HG02642 (cell line): ENCODE data around the gene FBXL14.

Experiments used
- ATAC-seq: cut with Tn5 transposase; IDR thresholded peaks from one replicate; pipeline ENCODE4 v1.9.1; 2021; ENCODE audit warnings: mild to moderate bottlenecking; ENCODE audit not compliant: unreplicated experiment, poor library complexity

The FBXL14 gene

DNA sequence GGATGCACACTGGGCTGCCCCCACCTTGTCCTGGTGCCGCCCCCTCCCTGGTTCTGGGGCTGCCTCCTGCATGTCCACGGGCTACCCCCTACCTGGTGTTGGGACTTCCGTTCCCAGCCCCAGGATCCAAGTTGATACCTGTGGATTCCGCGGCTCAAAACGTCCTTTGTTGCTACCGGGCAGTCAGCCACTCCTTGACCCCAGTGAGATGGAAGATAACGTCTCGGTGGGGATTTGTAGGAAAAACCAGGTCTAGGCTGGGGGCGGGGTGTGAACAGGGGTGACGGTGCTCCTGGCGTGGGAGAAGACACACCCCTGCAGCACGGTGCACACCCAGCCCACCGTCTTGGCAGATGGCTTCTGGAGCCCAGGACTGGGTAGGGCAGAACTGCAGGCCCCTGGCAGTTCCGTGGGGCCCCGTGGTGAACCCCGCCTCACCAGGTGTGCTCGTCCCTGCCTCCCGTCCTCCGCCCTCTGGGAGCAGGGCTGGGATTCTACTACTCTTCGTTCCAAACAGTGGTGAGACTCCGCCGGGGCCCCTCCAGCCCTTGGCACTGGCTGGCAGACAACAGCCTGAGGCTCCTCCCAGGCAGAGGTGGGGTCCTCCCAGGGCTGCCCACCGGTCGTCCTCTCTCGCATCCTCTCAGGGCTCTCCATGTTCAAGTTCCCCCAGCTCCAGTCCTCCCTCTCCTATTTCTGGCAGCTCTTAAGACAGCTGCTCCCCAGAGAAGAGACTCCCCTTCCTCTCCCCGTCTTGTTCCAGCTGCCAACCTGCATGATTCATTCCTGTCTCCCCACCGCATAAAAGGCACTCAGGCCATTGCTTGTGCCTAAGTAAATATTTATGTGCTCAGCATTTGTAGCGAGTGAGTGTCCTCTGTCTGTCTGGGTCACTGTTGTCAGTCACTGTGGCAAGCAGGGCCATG is 75.5 kb downstream of the FBXL14 start:
- ATAC-seq: no peak

DNA sequence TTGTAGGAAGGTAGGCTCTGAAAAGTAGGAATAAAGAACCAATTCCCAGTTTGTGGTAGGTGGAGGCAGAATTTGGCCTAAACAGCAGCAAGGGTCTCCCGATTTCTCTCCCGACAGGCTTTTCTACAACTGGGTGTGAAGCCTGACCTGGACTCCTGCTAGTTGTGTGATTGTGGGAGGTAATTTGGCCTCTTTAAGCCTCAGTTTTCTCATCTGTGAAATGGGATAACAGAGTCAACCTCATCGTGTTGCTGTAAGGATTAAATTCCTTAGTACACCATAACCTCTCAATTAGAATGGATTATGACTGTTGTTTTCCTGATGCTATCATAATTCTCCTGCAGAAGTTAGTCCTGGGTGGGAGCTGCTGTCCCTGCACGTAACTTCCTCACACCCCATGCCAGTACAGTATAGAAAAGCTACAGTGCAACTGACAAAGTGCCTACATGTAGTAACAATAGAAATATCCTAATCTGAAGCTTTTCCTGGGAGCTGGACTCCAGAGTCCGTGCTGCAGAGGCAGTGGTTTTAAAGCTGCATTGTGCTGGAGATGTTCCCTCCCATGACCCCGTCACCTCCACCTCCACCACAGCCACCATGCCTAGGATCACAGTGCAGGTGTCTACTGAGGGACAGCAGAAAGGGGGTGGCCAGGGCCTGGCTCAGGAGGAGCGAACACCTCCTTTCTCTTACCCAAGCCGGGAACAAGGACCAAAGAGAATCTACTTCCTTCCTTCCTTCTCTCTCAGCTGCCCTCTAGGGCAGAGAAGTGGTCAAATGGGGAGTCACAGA is 76.5 kb downstream of the FBXL14 start:
- no peak for ATAC-seq

DNA sequence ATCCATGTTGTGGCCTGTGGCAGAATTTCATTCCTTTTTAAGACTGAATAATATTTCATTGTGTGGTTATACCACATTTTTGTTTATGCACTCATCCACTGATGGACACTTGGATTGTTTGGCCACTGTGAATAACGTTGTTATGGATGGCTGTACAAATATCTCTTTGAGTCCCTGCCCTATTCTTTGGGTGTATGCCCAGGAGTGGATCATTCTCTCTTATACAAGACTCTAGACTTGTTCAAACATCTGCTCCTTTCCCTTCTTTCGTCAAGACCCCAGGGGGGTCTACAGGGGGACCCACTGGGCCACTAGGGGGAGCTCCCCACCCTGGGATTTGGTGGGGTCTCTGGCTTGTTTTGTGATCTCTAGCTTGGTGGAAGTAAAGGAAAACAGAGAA is 77.4 kb downstream of the FBXL14 start:
- ATAC-seq: no peak
